ENCODE data around the gene CDC42BPG.
"Not testable (repeated sequence)": the region's sequence is repeated elsewhere in the genome, so short reads cannot be mapped to it uniquely, and the experiment has no call there.

Gene CDC42BPG

DNA sequence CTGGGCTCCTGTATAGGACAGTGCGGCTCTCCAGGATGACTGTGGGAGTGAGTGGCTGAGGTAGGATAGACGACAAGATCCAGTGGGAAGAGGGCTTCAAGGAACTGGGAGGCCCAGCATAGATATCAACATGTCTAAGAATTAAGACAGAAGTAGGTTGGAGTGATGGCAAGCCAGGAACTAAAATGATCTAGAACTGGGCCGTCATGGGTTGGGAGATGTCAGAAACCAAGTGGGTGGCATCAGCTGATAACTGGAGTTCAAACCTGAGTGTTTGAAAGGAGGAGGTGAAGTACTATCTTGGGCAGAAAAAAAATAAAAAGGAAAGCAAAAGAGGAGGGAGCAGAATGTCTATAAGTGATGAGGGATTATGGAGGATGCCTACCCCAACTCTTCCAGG lies 27.0 kb downstream of the CDC42BPG start:
- TF ChIP-seq, protein P1, sequence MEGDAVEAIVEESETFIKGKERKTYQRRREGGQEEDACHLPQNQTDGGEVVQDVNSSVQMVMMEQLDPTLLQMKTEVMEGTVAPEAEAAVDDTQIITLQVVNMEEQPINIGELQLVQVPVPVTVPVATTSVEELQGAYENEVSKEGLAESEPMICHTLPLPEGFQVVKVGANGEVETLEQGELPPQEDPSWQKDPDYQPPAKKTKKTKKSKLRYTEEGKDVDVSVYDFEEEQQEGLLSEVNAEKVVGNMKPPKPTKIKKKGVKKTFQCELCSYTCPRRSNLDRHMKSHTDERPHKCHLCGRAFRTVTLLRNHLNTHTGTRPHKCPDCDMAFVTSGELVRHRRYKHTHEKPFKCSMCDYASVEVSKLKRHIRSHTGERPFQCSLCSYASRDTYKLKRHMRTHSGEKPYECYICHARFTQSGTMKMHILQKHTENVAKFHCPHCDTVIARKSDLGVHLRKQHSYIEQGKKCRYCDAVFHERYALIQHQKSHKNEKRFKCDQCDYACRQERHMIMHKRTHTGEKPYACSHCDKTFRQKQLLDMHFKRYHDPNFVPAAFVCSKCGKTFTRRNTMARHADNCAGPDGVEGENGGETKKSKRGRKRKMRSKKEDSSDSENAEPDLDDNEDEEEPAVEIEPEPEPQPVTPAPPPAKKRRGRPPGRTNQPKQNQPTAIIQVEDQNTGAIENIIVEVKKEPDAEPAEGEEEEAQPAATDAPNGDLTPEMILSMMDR (IDR thresholded peaks at IDR 0.05; ENCODE audit: low read length): no peak
- TF ChIP-seq EZH2 (IDR thresholded peaks at IDR 0.05; ENCODE audit: borderline replicate concordance, low read length): no peak
- Histone ChIP-seq H3K9ac (ENCODE audit: low read length) (no peak overlapping the region), H3K36me3 (ENCODE audit: insufficient read depth, low read length) (no peaks in the 10 kb centered on the region), H3K27me3 (ENCODE audit: insufficient read depth, low read length) (no peaks in the 10 kb centered on the region), H3K4me2 (ENCODE audit: low read length) (no peak overlapping the region), H3K9me3 (ENCODE audit: low read length) (no peaks in the 10 kb centered on the region), H3K4me1 (ENCODE audit: insufficient read depth, low read length, severe bottlenecking) (peaks cover 14% of the 10 kb centered on the region), H4K20me1 (ENCODE audit: insufficient read depth, low read length) (no peaks in the 10 kb centered on the region), H3F3A (ENCODE audit: insufficient read depth, low read length) (0 out of 2 replicates have a peak, but pooled peaks cover 3% of the 10 kb centered on the region), H3K27ac (ENCODE audit: low read depth, low read length, poor library complexity, severe bottlenecking) (no peak overlapping the region), H3K4me3 (ENCODE audit: low read depth, low read length, poor library complexity, severe bottlenecking) (no peak overlapping the region), H2AFZ (ENCODE audit: low read length) (no peak overlapping the region), H3K79me2 (ENCODE audit: insufficient read depth, low read length) (no peaks in the 10 kb centered on the region), H3K9me2 (ENCODE audit: low read depth, low read length) (no peaks in the 10 kb centered on the region)

DNA sequence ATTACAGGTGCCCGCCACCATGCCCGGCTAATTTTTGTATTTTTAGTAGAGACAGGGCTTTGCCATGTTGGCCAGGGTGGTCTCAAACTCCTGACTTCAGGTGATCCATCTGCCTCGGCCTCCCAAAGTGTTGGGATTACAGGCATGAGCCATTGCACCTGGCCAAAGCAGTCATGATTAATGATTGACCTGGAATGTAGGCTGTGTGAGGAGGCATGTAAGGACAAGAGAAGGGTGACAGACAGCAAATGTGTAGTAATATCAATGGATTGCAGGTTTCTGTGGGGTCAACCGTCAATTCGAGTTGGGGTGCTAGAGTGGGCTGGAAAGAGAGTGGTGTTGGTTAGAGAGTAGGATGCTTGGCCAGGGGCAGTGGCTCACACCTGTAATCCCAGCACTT lies 29.0 kb downstream of the CDC42BPG start:
- not testable (repeated sequence) for H3K4me3 ChIP-seq (ENCODE audit: low read depth, low read length, poor library complexity, severe bottlenecking); H4K20me1 ChIP-seq (ENCODE audit: insufficient read depth, low read length); H3K79me2 ChIP-seq (ENCODE audit: insufficient read depth, low read length); H3K36me3 ChIP-seq (ENCODE audit: insufficient read depth, low read length); H3K9ac ChIP-seq (ENCODE audit: low read length); H2AFZ ChIP-seq (ENCODE audit: low read length); H3F3A ChIP-seq (ENCODE audit: insufficient read depth, low read length); H3K9me2 ChIP-seq (ENCODE audit: low read depth, low read length); H3K27ac ChIP-seq (ENCODE audit: low read depth, low read length, poor library complexity, severe bottlenecking); H3K9me3 ChIP-seq (ENCODE audit: low read length); H3K4me2 ChIP-seq (ENCODE audit: low read length); H3K27me3 ChIP-seq (ENCODE audit: insufficient read depth, low read length)
- peaks cover 17% of the 10 kb centered on the region for H3K4me1 ChIP-seq (ENCODE audit: insufficient read depth, low read length, severe bottlenecking)

DNA sequence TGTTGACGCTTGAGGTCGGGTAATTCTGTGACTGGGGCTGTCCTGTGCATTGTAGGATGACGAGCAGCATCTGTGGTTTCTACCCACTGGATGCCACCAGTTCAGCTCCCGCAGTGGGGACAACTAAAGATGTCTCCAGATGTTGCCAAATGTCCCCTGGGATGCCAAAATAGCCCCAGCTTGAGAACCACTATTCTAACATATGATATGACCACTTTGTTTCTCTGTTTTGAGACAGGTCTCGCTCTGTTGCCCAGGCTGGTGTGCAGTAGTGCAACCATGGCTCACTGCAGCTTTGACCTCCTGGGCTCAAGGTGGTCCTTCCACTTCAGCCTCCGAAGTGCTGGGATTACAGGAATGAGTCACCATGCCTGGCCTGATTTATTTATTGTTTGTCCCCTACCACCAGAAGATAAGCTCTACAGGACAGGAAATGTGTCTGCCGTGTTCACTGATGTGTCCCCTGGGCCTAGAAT lies 29.7 kb downstream of the CDC42BPG start:
- H3K27me3 ChIP-seq (ENCODE audit: insufficient read depth, low read length): no peaks in the 10 kb centered on the region
- H3K36me3 ChIP-seq (ENCODE audit: insufficient read depth, low read length): no peaks in the 10 kb centered on the region
- TF ChIP-seq, protein P1 (IDR thresholded peaks at IDR 0.05; ENCODE audit: low read length): no peak
- no peak for TF ChIP-seq EZH2 (IDR thresholded peaks at IDR 0.05; ENCODE audit: borderline replicate concordance, low read length)
- H3K9ac ChIP-seq (ENCODE audit: low read length): no peak overlapping the region
- no peaks in the 10 kb centered on the region for H3K9me3 ChIP-seq (ENCODE audit: low read length)
- no peak overlapping the region; the same call in 1 of the 2 replicates for H3K4me2 ChIP-seq (ENCODE audit: low read length)
- H3K79me2 ChIP-seq (ENCODE audit: insufficient read depth, low read length): no peaks in the 10 kb centered on the region
- 0 out of 2 replicates have a peak, but pooled peaks cover 3% of the 10 kb centered on the region for H3F3A ChIP-seq (ENCODE audit: insufficient read depth, low read length)
- peak overlapping the region; percentile 55 for H3K27ac ChIP-seq (ENCODE audit: low read depth, low read length, poor library complexity, severe bottlenecking)
- no peaks in the 10 kb centered on the region for H4K20me1 ChIP-seq (ENCODE audit: insufficient read depth, low read length)
- H2AFZ ChIP-seq (ENCODE audit: low read length): no peak overlapping the region
- H3K4me3 ChIP-seq (ENCODE audit: low read depth, low read length, poor library complexity, severe bottlenecking): no peak overlapping the region
- H3K4me1 ChIP-seq (ENCODE audit: insufficient read depth, low read length, severe bottlenecking): peaks cover 17% of the 10 kb centered on the region
- H3K9me2 ChIP-seq (ENCODE audit: low read depth, low read length): no peaks in the 10 kb centered on the region

DNA sequence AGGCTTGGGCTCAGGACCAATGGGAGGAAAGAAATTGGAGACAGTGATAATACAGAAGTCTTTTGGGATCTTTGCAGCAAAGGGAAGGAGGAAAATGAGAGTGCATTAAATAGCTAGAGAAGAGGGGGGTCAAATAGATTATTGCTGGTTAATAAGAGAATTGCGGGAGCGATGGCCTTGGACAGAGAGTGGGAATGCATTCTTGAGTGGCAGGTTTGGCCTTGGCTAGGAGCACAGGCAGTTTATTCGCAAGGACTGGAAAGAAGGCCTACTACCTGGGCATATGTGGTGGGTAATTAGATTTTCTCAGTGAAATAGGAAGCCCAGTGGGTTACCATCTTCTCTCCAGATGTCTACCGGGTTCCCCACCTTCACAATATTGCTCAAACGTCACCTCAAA lies 30.6 kb downstream of the CDC42BPG start:
- Histone ChIP-seq H3K4me3 (ENCODE audit: low read depth, low read length, poor library complexity, severe bottlenecking) (no peak overlapping the region), H3K9me3 (ENCODE audit: low read length) (no peaks in the 10 kb centered on the region), H4K20me1 (ENCODE audit: insufficient read depth, low read length) (no peaks in the 10 kb centered on the region), H3K36me3 (ENCODE audit: insufficient read depth, low read length) (no peaks in the 10 kb centered on the region), H3K4me2 (ENCODE audit: low read length) (no peak overlapping the region), H3K79me2 (ENCODE audit: insufficient read depth, low read length) (no peaks in the 10 kb centered on the region), H3K9me2 (ENCODE audit: low read depth, low read length) (no peaks in the 10 kb centered on the region), H3K4me1 (ENCODE audit: insufficient read depth, low read length, severe bottlenecking) (peaks cover 27% of the 10 kb centered on the region), H3K9ac (ENCODE audit: low read length) (no peak overlapping the region), H3F3A (ENCODE audit: insufficient read depth, low read length) (0 out of 2 replicates have a peak, but pooled peaks cover 3% of the 10 kb centered on the region), H3K27ac (ENCODE audit: low read depth, low read length, poor library complexity, severe bottlenecking) (peak overlapping the region; percentile 55), H3K27me3 (ENCODE audit: insufficient read depth, low read length) (no peaks in the 10 kb centered on the region), H2AFZ (ENCODE audit: low read length) (no peak overlapping the region)
- TF ChIP-seq EZH2 (IDR thresholded peaks at IDR 0.05; ENCODE audit: borderline replicate concordance, low read length): no peak
- TF ChIP-seq, protein P1 (IDR thresholded peaks at IDR 0.05; ENCODE audit: low read length): no peak
